ENCODE results near the gene ABHD17B.

ABHD17B gene

DNA sequence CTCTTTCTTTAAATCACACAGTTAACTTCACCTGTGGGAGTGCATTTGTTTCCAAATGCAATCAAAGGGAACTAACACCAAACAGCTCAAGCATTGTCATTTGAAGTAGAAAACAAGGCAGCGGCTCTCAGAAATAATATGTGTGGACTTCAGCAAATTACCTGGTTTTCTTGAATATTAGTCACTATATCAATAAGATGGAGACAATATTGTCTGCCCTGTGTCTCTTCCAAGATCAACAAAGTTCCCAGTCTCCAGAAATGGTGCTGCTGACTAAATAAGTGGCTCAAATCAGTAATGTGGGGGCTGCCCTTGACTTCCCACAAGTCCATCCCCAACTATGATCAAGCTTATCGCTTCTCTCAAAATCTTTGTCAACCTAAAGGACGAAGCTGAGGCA, 89.6 kb downstream of the ABHD17B start:
- no peaks in the 10 kb centered on the region for H3K27me3 Mint-ChIP-seq (ENCODE audit: low read depth, poor library complexity)
- DNase-seq: no peak
- peaks cover 10% of the 10 kb centered on the region for H3K4me1 Mint-ChIP-seq
- no peak overlapping the region for H3K27ac Mint-ChIP-seq
- H3K4me3 Mint-ChIP-seq: no peak overlapping the region
- TF ChIP-seq, protein P1, sequence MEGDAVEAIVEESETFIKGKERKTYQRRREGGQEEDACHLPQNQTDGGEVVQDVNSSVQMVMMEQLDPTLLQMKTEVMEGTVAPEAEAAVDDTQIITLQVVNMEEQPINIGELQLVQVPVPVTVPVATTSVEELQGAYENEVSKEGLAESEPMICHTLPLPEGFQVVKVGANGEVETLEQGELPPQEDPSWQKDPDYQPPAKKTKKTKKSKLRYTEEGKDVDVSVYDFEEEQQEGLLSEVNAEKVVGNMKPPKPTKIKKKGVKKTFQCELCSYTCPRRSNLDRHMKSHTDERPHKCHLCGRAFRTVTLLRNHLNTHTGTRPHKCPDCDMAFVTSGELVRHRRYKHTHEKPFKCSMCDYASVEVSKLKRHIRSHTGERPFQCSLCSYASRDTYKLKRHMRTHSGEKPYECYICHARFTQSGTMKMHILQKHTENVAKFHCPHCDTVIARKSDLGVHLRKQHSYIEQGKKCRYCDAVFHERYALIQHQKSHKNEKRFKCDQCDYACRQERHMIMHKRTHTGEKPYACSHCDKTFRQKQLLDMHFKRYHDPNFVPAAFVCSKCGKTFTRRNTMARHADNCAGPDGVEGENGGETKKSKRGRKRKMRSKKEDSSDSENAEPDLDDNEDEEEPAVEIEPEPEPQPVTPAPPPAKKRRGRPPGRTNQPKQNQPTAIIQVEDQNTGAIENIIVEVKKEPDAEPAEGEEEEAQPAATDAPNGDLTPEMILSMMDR (IDR thresholded peaks at IDR 0.05): no peak
- H3K9me3 Mint-ChIP-seq: no peaks in the 10 kb centered on the region
- H3K36me3 Mint-ChIP-seq (ENCODE audit: low read depth): no peaks in the 10 kb centered on the region

DNA sequence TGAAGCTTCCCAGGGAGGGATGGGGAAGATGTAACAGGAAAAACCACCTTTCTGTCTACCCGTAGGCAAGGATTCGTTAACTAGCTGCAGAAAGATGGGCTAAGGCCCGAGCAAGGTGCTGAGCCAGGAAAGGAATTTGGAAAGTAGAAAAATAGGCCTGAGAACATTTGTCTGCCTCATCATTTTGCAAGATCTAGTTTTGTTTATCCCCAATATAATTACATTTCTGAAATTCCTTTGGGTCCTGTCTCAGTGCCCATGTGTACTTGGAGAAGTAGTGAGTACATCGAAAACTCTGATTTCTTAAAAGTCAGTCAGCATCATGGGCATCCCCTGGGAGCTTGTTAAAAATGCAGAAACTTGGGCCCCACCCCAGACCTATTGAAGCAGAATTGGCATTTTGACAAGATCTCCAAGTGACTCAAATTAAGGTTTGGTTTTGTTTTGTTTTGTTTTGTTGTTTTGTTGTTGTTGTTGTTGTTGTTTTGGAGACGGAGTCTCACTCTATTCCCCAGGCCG, 90.5 kb downstream of the ABHD17B start:
- TF ChIP-seq, protein P1 (IDR thresholded peaks at IDR 0.05): no peak
- Mint-ChIP-seq H3K36me3 (ENCODE audit: low read depth) (no peaks in the 10 kb centered on the region), H3K27ac (no peak overlapping the region), H3K4me1 (peaks cover 10% of the 10 kb centered on the region), H3K27me3 (ENCODE audit: low read depth, poor library complexity) (no peaks in the 10 kb centered on the region), H3K9me3 (no peaks in the 10 kb centered on the region), H3K4me3 (no peak overlapping the region)
- DNase-seq: no peak

DNA sequence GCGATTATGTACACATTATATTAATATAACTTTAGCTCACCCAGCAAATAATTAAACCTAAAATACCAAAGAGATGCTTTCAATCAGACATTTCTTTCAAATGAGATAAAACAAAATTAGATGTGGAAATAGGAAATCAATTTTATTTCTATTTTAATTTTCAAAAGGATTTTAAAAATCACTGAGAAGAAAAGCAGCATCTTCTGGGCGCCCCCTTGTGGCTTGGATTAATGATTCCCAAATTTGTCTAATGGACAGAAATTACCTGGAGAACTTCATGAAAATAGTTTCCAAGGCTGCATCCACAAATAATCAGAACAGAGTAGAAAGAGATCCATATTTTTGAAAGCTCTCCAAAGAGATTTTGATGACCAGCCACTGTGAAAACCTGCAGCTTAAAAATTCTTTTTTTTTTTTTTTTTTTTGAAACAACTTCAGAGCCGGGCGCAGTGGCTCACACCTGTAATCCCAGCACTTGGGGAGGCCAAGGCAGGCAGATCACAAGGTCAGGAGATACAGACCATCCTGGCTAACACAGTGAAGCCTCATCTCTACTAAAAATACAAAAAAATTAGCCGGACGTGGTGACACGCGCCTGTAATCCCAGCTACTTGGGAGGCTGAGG, 91.8 kb downstream of the ABHD17B start:
- TF ChIP-seq, protein P1 (IDR thresholded peaks at IDR 0.05): peak; percentile 75
- H3K27ac Mint-ChIP-seq: no peak overlapping the region
- H3K4me3 Mint-ChIP-seq: no peak overlapping the region
- peaks cover 10% of the 10 kb centered on the region for H3K4me1 Mint-ChIP-seq
- no peaks in the 10 kb centered on the region for H3K9me3 Mint-ChIP-seq
- H3K36me3 Mint-ChIP-seq (ENCODE audit: low read depth): no peaks in the 10 kb centered on the region
- peak; percentile 58 for DNase-seq
- no peaks in the 10 kb centered on the region for H3K27me3 Mint-ChIP-seq (ENCODE audit: low read depth, poor library complexity)

DNA sequence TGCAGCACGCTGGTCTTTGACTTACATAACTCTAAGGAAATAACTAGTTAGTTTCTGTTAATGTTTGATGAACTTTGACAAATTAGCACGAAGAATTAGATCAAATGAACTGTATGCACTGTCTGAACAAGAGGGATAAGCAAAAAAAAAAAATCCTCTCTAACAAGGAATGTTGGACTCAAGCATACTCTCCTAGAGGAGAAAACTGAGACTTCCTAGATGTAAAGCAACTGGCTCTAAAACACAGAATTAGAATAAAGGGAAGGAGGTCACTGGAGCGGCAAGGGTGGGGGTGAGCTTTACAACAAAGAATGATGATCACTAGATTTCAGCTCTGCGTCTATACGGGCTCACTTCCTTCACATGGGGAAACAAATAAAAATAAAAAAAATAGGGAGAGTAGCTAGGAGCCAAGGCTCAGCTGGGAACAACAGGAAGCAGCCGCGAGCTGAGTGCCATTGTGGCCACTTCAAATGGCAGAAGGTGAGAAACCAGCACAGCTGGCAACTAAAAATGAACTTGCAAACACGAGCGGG, 94.0 kb downstream of the ABHD17B start:
- no peak for DNase-seq
- no peak overlapping the region for H3K4me3 Mint-ChIP-seq
- no peak overlapping the region for H3K27ac Mint-ChIP-seq
- TF ChIP-seq, protein P1 (IDR thresholded peaks at IDR 0.05): no peak
- no peaks in the 10 kb centered on the region for H3K36me3 Mint-ChIP-seq (ENCODE audit: low read depth)
- no peaks in the 10 kb centered on the region for H3K9me3 Mint-ChIP-seq
- H3K4me1 Mint-ChIP-seq: peaks cover 10% of the 10 kb centered on the region
- no peaks in the 10 kb centered on the region for H3K27me3 Mint-ChIP-seq (ENCODE audit: low read depth, poor library complexity)
